ENCODE results near the gene PRELP.
A peak's percentile ranks its signal among the peaks of the same experiment; 100 is the strongest.

DNA sequence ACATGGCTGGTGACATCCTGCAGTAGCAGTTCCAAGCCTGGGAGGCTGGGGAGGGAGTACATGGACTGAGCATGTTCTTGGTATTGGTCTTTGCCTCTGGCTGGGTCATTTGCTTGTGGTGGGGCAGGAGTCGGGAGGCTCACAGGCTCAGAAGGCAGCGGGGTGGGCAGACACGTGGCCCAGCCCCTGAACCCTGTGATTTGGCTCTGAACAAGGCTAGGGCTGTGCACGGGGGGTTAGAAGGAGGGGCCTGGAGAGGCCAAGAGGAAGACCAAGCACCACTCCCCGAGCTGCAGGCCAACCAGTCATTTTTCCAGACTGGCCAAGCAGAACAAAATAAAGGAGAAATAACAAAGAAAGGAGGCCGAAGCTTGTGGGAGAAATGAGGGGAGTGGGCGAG, 9.7 kb upstream of the PRELP start:
- TF ChIP-seq POLR2A (IDR thresholded peaks at IDR 0.05; ENCODE audit: low read depth) (no peak), POLR2AphosphoS5 (IDR thresholded peaks at IDR 0.05) (peak; percentile 1 to 46), EP300 (IDR thresholded peaks at IDR 0.05) (no peak)
- TF ChIP-seq, protein P1, sequence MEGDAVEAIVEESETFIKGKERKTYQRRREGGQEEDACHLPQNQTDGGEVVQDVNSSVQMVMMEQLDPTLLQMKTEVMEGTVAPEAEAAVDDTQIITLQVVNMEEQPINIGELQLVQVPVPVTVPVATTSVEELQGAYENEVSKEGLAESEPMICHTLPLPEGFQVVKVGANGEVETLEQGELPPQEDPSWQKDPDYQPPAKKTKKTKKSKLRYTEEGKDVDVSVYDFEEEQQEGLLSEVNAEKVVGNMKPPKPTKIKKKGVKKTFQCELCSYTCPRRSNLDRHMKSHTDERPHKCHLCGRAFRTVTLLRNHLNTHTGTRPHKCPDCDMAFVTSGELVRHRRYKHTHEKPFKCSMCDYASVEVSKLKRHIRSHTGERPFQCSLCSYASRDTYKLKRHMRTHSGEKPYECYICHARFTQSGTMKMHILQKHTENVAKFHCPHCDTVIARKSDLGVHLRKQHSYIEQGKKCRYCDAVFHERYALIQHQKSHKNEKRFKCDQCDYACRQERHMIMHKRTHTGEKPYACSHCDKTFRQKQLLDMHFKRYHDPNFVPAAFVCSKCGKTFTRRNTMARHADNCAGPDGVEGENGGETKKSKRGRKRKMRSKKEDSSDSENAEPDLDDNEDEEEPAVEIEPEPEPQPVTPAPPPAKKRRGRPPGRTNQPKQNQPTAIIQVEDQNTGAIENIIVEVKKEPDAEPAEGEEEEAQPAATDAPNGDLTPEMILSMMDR (IDR thresholded peaks at IDR 0.05): no peak
